IPS-NIHi11 (cell line): ENCODE results near the gene MOGAT2.

Experiments used
- DNase-seq: peaks from one replicate; pipeline ENCODE4 v3.0.0; 2012; ENCODE audit warnings: mixed read lengths, low spot score

Gene MOGAT2

GRCh38 chr11:75759832-75760231 lies 42.2 kb downstream of the MOGAT2 start:
- no peak for DNase-seq

GRCh38 chr11:75760243-75760642 lies 42.6 kb downstream of the MOGAT2 start:
- no peak for DNase-seq

- DNase-seq, result no peak
Observed at GRCh38 chr11:75760710-75761493, 43.3 kb downstream of the MOGAT2 start.

GRCh38 chr11:75762158-75762557 lies 44.5 kb downstream of the MOGAT2 start:
- no peak for DNase-seq

- DNase-seq, result no peak
Observed at GRCh38 chr11:75762885-75763284, 45.2 kb downstream of the MOGAT2 start.

GRCh38 chr11:75763846-75764245 lies 46.2 kb downstream of the MOGAT2 start:
- DNase-seq, result no peak

- no peak for DNase-seq
Observed at GRCh38 chr11:75765116-75765515, 47.5 kb downstream of the MOGAT2 start.

GRCh38 chr11:75766443-75767227 lies 49.0 kb downstream of the MOGAT2 start:
- no peak for DNase-seq

GRCh38 chr11:75767228-75767572 lies 49.6 kb downstream of the MOGAT2 start:
- no peak for DNase-seq

GRCh38 chr11:75767793-75768111 lies 50.1 kb downstream of the MOGAT2 start:
- no peak for DNase-seq

- DNase-seq, result peak; percentile 90
Observed at GRCh38 chr11:75768112-75768908, 50.7 kb downstream of the MOGAT2 start, which contains the start of gene DGAT2. DGAT2 (plus strand) TSS chr11:75768778; CDS start chr11:75768992, 214 bp downstream.

- DNase-seq, result peak; percentile 44
Observed at GRCh38 chr11:75768909-75769771, 51.5 kb downstream of the MOGAT2 start.

- no peak for DNase-seq
Observed at GRCh38 chr11:75770102-75770501, 52.5 kb downstream of the MOGAT2 start.

- no peak for DNase-seq
Observed at GRCh38 chr11:75771646-75772410, 54.2 kb downstream of the MOGAT2 start.

GRCh38 chr11:75773595-75774353 lies 56.1 kb downstream of the MOGAT2 start:
- DNase-seq, result no peak

GRCh38 chr11:75775056-75775455 lies 57.4 kb downstream of the MOGAT2 start:
- DNase-seq, result peak; percentile 43

GRCh38 chr11:75776546-75776945 lies 58.9 kb downstream of the MOGAT2 start:
- no peak for DNase-seq

- DNase-seq, result no peak
Observed at GRCh38 chr11:75777461-75778110, 59.9 kb downstream of the MOGAT2 start.

GRCh38 chr11:75778962-75779361 lies 61.3 kb downstream of the MOGAT2 start:
- DNase-seq, result no peak

GRCh38 chr11:75779960-75780359 lies 62.3 kb downstream of the MOGAT2 start:
- DNase-seq, result no peak
